LNCaP clone FGC (cell line): Measurements from ENCODE around the gene RFTN1.

Experiments used
- DNase-seq: peaks from one replicate; pipeline ENCODE4 v3.0.0-alpha.2; 2011; ENCODE audit warnings: low read depth
- H3K4me3 ChIP-seq: 2 replicates; pipeline ENCODE4 v1.5.1; 2011; ENCODE audit warnings: mild to moderate bottlenecking, low read depth, low read length, control low read depth
- CTCF ChIP-seq: IDR thresholded peaks from 2 replicates; pipeline ENCODE4 v1.5.1; 2012; ENCODE audit warnings: mild to moderate bottlenecking; ENCODE audit not compliant: control insufficient read depth, insufficient read depth; ENCODE audit errors: extremely low read depth

Gene RFTN1

DNA sequence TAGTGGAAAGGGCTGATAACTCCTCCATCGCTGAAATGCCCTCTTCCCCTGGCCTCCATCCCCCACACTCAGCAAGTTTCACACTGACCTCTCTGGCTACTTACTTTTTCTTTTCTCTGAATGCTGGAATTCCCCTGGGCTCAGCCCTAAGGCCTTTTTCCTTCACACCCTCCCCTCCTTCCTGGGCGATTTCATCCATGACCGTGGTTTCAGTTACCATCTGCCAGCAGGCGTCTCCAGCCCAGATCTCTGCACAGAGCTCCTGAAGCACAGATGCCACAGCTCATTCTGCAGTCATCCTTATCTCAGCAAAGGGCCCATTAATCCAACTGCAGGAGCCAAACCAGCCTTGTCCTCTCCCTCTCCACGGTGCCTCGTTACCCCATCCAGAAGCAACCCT lies 114.0 kb downstream of the RFTN1 start:
- H3K4me3 ChIP-seq = no peak overlapping the region
- DNase-seq = no peak
- TF ChIP-seq CTCF = no peak

GRCh38 chr3:16398648-16399047 lies 114.9 kb downstream of the RFTN1 start:
- H3K4me3 ChIP-seq = no peak overlapping the region
- no peak for DNase-seq
- TF ChIP-seq CTCF = no peak

GRCh38 chr3:16396202-16396601 lies 117.3 kb downstream of the RFTN1 start:
- H3K4me3 ChIP-seq = no peak overlapping the region
- DNase-seq = no peak
- no peak for TF ChIP-seq CTCF

DNA sequence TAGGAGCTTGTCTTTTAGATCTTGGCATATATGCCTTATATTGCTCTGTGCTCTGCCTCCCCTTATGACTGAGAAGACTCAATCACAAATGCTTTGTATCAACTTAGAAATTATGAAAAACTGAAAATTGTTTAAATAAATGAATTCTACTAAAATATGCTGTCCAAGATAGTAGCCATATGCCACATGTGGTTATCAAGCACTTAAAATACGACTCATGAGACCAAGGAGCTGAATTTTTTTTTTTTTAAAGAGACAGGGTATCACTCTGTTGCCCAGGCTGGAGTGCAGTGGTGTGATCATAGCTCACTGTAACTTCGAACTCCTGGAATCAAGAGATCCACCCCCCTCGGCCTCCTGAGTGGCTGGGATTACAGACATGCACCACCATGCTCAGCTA lies 118.3 kb downstream of the RFTN1 start:
- TF ChIP-seq CTCF = no peak
- H3K4me3 ChIP-seq = no peak overlapping the region
- DNase-seq = no peak

GRCh38 chr3:16394639-16395038 lies 118.9 kb downstream of the RFTN1 start:
- H3K4me3 ChIP-seq = no peak overlapping the region
- DNase-seq = no peak
- no peak for TF ChIP-seq CTCF

GRCh38 chr3:16392717-16393116 lies 120.8 kb downstream of the RFTN1 start:
- no peak for DNase-seq

More at GRCh38 chr3:16392717-16393116, 120.8 kb downstream of the RFTN1 start:
- no peak for TF ChIP-seq CTCF
- no peak overlapping the region for H3K4me3 ChIP-seq
